Omental fat pad (tissue), 4 donors: ENCODE data around the gene CHST13. TPM values are rescaled to one million over a fixed set of nuclear protein-coding genes. Genes with fewer than 3 reads are reported as not detected.

Experiments
- ATAC-seq: fragments of 150-250 bp; one replicate; pipeline ENCODE4 v1.9.1; 2016; ENCODE audit warnings: mild to moderate bottlenecking, moderate library complexity; ENCODE audit not compliant: low FRiP score
- DNase-seq: peaks from one replicate; pipeline ENCODE4 v3.0.0-alpha.2; 2019; ENCODE audit warnings: low spot score
- total RNA-seq, 4 donors: library from RNA; depleted of rRNA; stranded (reverse); fragments of >200 nt; gene quantifications; one replicate each; pipeline ENCODE4 v1.1.0, GENCODE V29; 2016
- TF ChIP-seq, protein P1 (sequence below), 3 donors: fragments of 450-650 bp; IDR thresholded peaks; one replicate each; pipeline ENCODE4 v1.5.1; 2016 to 2017; ENCODE audit warnings: antibody characterized with exemption in 3 of 3, mild to moderate bottlenecking in 3 of 3, moderate library complexity in 2 of 3

CHST13 gene, protein sequence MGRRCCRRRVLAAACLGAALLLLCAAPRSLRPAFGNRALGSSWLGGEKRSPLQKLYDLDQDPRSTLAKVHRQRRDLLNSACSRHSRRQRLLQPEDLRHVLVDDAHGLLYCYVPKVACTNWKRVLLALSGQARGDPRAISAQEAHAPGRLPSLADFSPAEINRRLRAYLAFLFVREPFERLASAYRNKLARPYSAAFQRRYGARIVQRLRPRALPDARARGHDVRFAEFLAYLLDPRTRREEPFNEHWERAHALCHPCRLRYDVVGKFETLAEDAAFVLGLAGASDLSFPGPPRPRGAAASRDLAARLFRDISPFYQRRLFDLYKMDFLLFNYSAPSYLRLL
- total RNA-seq = 1 to 10 TPM in 2 of 4 donors, under 1 TPM in 1, not detected in 1; 0.46 to 2.3 (median 1.7) TPM

DNA sequence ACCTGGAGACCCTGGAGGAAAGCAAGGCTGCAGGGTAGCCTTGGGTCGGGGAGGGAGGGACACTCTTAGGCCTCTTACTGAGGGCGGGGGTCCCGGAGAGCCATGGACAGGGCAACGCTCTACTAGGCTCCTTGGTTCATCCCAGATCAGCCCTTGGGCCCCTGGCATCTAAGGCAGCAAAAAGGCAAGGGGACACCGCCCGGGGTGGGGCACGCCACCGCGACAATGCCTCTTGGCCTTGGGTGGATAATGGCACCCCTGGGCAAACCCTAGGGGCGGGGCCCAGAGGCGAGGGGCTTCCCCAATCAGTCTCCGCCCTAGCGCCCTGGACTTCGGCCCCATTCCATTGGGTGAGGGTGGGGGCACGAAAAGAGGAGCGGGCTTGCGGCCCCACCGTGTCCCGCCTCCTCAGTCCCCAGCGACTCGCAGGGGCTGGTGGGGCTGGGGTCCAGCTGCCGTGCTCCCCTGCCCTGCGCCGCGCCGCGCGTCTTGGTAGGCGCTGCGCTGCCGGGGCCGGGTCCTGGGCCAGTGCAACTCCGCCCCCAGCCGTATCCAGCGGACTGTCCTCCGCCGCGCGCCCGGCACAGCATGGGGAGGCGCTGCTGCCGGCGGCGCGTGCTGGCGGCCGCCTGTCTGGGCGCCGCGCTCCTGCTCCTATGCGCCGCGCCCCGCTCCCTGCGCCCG lies at the start of gene CHST13:
CHST13 (plus strand) TSS at position 411 of the 684 bp plus-strand sequence; CDS start at position 589, 178 bp downstream.
- no peak for DNase-seq
- peak; percentile 1 for ATAC-seq
- TF ChIP-seq, protein P1, sequence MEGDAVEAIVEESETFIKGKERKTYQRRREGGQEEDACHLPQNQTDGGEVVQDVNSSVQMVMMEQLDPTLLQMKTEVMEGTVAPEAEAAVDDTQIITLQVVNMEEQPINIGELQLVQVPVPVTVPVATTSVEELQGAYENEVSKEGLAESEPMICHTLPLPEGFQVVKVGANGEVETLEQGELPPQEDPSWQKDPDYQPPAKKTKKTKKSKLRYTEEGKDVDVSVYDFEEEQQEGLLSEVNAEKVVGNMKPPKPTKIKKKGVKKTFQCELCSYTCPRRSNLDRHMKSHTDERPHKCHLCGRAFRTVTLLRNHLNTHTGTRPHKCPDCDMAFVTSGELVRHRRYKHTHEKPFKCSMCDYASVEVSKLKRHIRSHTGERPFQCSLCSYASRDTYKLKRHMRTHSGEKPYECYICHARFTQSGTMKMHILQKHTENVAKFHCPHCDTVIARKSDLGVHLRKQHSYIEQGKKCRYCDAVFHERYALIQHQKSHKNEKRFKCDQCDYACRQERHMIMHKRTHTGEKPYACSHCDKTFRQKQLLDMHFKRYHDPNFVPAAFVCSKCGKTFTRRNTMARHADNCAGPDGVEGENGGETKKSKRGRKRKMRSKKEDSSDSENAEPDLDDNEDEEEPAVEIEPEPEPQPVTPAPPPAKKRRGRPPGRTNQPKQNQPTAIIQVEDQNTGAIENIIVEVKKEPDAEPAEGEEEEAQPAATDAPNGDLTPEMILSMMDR (IDR thresholded peaks at IDR 0.05) = no peak

DNA sequence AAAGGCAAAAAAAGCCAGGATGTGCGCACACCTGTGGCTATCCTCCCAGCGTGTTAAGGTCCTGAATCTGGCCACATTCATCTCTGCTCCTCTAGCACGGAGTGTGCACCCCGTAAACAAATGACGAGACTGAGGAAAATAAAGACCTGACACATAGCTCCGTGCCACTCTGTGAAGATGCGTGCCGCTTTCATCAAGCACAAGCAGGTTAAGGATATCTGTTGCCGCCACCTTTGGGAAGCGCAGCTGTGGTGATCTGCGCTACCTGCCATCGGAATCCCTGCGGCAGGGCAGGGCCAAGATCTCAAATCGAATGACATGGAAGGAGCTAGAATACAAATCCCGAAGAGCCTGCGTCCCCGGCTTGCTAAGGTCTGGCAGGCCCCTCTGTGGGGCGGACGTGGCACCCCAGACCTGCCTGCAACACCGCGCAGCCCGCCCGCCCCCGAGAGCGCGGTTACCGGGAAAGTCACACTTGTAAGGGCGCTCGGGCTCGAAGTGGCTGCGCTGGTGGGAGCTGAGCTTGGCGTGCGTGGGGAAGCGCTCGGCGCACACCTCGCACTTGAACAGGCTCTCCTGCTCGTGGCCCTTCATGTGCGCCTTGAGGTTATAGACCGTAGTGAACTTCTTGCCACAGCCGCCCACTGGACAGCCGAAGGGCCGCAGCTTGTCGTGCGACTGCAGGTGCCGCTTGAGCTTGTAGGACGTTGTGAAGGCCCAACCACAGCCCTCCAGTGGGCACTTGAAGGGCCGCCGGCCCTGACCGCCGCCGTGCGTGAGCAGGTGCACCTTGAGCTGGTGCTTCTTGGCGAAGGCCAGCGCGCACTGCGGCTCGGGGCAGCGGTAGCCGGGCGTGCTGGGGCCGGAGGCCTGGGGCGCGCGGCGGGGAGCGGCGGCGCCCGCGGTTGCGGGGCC lies 49.2 kb upstream of the CHST13 start:
- ATAC-seq (peak; percentile 10), DNase-seq (no peak)
- TF ChIP-seq, protein P1 (IDR thresholded peaks at IDR 0.05) = no peak

GRCh38 chr3:126475413-126476114 lies 48.4 kb upstream of the CHST13 start, which contains the start of gene ZXDC:
Gene ZXDC, minus strand, starts transcription at chr3:126475891. Its CDS starts 26 bp downstream, at chr3:126475865.
- ATAC-seq = peak; percentile 94
- peak; percentile 54 for DNase-seq

GRCh38 chr3:126476166-126477060 lies 47.5 kb upstream of the CHST13 start:
- ATAC-seq (peak; percentile 44), DNase-seq (no peak)
- TF ChIP-seq, protein P1 (IDR thresholded peaks at IDR 0.05) = no peak

More at GRCh38 chr3:126475413-126476114, 48.4 kb upstream of the CHST13 start, which contains the start of gene ZXDC:
- TF ChIP-seq, protein P1 (IDR thresholded peaks at IDR 0.05) = no peak

GRCh38 chr3:126477061-126477380 lies 46.9 kb upstream of the CHST13 start:
- TF ChIP-seq, protein P1 (IDR thresholded peaks at IDR 0.05) = no peak
- DNase-seq = no peak
- no peak for ATAC-seq
